ENCODE measurements around the gene DDR1.

GRCh38 chr6:30945281-30945680 lies 61.0 kb downstream of the DDR1 start:
- TF ChIP-seq CTCF (IDR thresholded peaks at IDR 0.05), result no peak
- no peak for TF ChIP-seq POLR2A (IDR thresholded peaks at IDR 0.05)
